Upper lobe of left lung (tissue), 6 donors: ENCODE data around the gene NPAS1. TPM values are rescaled to one million over a fixed set of nuclear protein-coding genes. Genes with fewer than 3 reads are reported as not detected.

ENCODE experiments used
- ATAC-seq, 2 donors: fragments of 200-7000 bp; cut with Tn5 transposase; one replicate each; pipeline ENCODE4 v1.9.1; 2022; ENCODE audit warnings: mild to moderate bottlenecking in 2 of 2, moderate library complexity in 2 of 2; ENCODE audit not compliant: low FRiP score in 2 of 2
- DNase-seq, 2 donors: peaks; one replicate each; pipeline ENCODE4 v3.0.0-alpha.2; 2019 to 2020
- H3K27ac ChIP-seq, 4 donors: fragments of 200-600 bp; sonication (generic); one replicate each; pipeline ENCODE4 v1.5.1; 2016 to 2019
- H3K27me3 ChIP-seq, 4 donors: fragments of 200-600 bp; sonication (generic); one replicate each; pipeline ENCODE4 v1.5.1; 2017 to 2019
- H3K36me3 ChIP-seq, 4 donors: fragments of 200-600 bp; sonication (generic); one replicate each; pipeline ENCODE4 v1.5.1; 2016 to 2019
- H3K4me1 ChIP-seq, 4 donors: fragments of 200-600 bp; sonication (generic); one replicate each; pipeline ENCODE4 v1.5.1; 2018 to 2019
- H3K4me3 ChIP-seq, 4 donors: fragments of 200-600 bp; sonication (generic); one replicate each; pipeline ENCODE4 v1.5.1; 2017 to 2019; ENCODE audit warnings: mild to moderate bottlenecking in 2 of 4, moderate library complexity in 1 of 4
- H3K9me3 ChIP-seq, 4 donors: fragments of 200-600 bp; sonication (generic); one replicate each; pipeline ENCODE4 v1.5.1; 2018 to 2019
- EP300 ChIP-seq, 4 donors: sonication (generic); formaldehyde crosslinking; IDR thresholded peaks; one replicate each; pipeline ENCODE4 v1.5.1; 2017; ENCODE audit warnings: antibody characterized with exemption in 4 of 4, control low read depth in 2 of 4
- POLR2A ChIP-seq, 4 donors: fragments of 450-650 bp; IDR thresholded peaks; one replicate each; pipeline ENCODE4 v1.5.1; 2016 to 2017; ENCODE audit warnings: antibody characterized with exemption in 4 of 4, mild to moderate bottlenecking in 2 of 4
- POLR2AphosphoS5 ChIP-seq, 2 donors: sonication (generic); formaldehyde crosslinking; IDR thresholded peaks; one replicate each; pipeline ENCODE4 v1.5.1; 2017; ENCODE audit warnings: antibody characterized with exemption in 2 of 2
- WGBS, 2 donors: methylation state at CpG; one replicate each; pipeline ENCODE4 v1.1.5; 2017 to 2018; 5-methylcytosine and 5-hydroxymethylcytosine counted together
- total RNA-seq, 6 donors: library from RNA; depleted of rRNA in 4 of 6; stranded (reverse); fragments of >200 nt in 4 of 6; gene quantifications; one replicate each; pipeline versions ENCODE4 v1.1.0 to v1.2.1, GENCODE V29; 2016 to 2021
- TF ChIP-seq, protein P1 (sequence below), 6 experiments: fragments of 450-650 bp in 4 of 6; fragments of 200-600 bp in 2 of 6; sonication (generic) in 2 of 6; IDR thresholded peaks; one replicate each; pipeline ENCODE4 v1.5.1; 2016 to 2019; ENCODE audit warnings: antibody characterized with exemption in 6 of 6
- donor health status: DM: no; HTN: no; CAD: no; lungs with moderate emphysema.
- donor health status: DM: no; HTN: yes; CAD: no; lungs with severe emphysema.

The NPAS1 gene
- total RNA-seq, 6 donors from 2014 or later: 0.30 to 13.6 (median 1.1) TPM; not detected in 1

- Histone ChIP-seq H3K36me3 (peaks cover 0 to 63% (median 27%) of the 10 kb centered on the region in 4 donors), H3K4me3 (no peak overlapping the region), H3K4me1 (peaks cover 16 to 27% (median 19%) of the 10 kb centered on the region in 4 donors), H3K27me3 (no peaks in the 10 kb centered on the region), H3K27ac (peak overlapping the region in 3 of 4 donors; percentile 36 to 73 (median 66)), H3K9me3 (no peaks in the 10 kb centered on the region)
- WGBS, 2 donors: 11 to 17% methylated on average over 16 to 19 of the region's 19 CpGs
- TF ChIP-seq, protein P1, sequence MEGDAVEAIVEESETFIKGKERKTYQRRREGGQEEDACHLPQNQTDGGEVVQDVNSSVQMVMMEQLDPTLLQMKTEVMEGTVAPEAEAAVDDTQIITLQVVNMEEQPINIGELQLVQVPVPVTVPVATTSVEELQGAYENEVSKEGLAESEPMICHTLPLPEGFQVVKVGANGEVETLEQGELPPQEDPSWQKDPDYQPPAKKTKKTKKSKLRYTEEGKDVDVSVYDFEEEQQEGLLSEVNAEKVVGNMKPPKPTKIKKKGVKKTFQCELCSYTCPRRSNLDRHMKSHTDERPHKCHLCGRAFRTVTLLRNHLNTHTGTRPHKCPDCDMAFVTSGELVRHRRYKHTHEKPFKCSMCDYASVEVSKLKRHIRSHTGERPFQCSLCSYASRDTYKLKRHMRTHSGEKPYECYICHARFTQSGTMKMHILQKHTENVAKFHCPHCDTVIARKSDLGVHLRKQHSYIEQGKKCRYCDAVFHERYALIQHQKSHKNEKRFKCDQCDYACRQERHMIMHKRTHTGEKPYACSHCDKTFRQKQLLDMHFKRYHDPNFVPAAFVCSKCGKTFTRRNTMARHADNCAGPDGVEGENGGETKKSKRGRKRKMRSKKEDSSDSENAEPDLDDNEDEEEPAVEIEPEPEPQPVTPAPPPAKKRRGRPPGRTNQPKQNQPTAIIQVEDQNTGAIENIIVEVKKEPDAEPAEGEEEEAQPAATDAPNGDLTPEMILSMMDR (IDR thresholded peaks at IDR 0.05): peak; percentile 61 to 89 (median 80)
- TF ChIP-seq POLR2A (IDR thresholded peaks at IDR 0.05) (no peak), EP300 (IDR thresholded peaks at IDR 0.05) (no peak), POLR2AphosphoS5 (IDR thresholded peaks at IDR 0.05) (peak; percentile 35 to 52)
- DNase-seq (peak in 1 of 2 donors; percentile 79), ATAC-seq (peak; percentile 68 to 87)
Measured at GRCh38 chr19:46990991-46991676, 28.5 kb upstream of the NPAS1 start.

GRCh38 chr19:46992699-46993535, 26.7 kb upstream of the NPAS1 start:
- 84 to 92% methylated on average over 14 to 24 of the region's 25 CpGs for WGBS, 2 donors
- no peak for ATAC-seq
- TF ChIP-seq, protein P1 (IDR thresholded peaks at IDR 0.05): no peak
- TF ChIP-seq POLR2A (IDR thresholded peaks at IDR 0.05) (no peak), EP300 (IDR thresholded peaks at IDR 0.05) (no peak), POLR2AphosphoS5 (IDR thresholded peaks at IDR 0.05) (peak; percentile 12 to 30)

DNA sequence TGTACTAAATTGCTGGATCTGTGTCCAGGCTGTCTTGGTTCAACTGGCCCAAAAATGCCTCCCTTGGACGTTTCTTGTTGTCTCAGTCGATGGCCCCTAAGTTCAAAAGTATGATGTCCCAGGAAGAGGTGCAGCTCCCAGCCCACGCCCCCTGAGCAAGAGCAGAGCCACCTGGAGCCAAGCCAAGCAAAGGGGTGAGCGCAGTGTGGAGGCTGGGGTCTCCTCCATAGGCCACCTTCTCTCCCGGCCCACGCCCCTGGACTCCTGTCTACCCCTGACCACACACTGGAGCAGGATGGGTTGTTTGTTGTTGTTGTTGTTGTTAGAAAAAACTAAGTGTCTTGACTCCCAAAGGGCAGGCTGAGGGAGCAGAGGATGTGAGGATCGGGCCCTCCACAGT, 26.0 kb upstream of the NPAS1 start:
- WGBS, 2 donors: 94 to 100% methylated on average over 2 to 7 of the region's 7 CpGs
- Histone ChIP-seq H3K4me3 (no peak overlapping the region), H3K27ac (no peak overlapping the region), H3K36me3 (peaks cover 0 to 71% (median 39%) of the 10 kb centered on the region in 4 donors), H3K27me3 (no peaks in the 10 kb centered on the region), H3K4me1 (peaks cover 16 to 27% (median 19%) of the 10 kb centered on the region in 4 donors), H3K9me3 (no peaks in the 10 kb centered on the region)
- no peak for DNase-seq
- ATAC-seq: no peak
- TF ChIP-seq POLR2AphosphoS5 (IDR thresholded peaks at IDR 0.05): no peak
- TF ChIP-seq POLR2A (IDR thresholded peaks at IDR 0.05): no peak
- TF ChIP-seq, protein P1 (IDR thresholded peaks at IDR 0.05): no peak
- no peak for TF ChIP-seq EP300 (IDR thresholded peaks at IDR 0.05)

More at GRCh38 chr19:46992699-46993535, 26.7 kb upstream of the NPAS1 start:
- Histone ChIP-seq H3K27me3 (no peaks in the 10 kb centered on the region), H3K4me3 (no peak overlapping the region), H3K9me3 (no peaks in the 10 kb centered on the region), H3K4me1 (peaks cover 16 to 27% (median 19%) of the 10 kb centered on the region in 4 donors), H3K27ac (peak overlapping the region in 1 of 4 donors; percentile 2), H3K36me3 (peaks cover 0 to 71% (median 38%) of the 10 kb centered on the region in 4 donors)
- DNase-seq: no peak

DNA sequence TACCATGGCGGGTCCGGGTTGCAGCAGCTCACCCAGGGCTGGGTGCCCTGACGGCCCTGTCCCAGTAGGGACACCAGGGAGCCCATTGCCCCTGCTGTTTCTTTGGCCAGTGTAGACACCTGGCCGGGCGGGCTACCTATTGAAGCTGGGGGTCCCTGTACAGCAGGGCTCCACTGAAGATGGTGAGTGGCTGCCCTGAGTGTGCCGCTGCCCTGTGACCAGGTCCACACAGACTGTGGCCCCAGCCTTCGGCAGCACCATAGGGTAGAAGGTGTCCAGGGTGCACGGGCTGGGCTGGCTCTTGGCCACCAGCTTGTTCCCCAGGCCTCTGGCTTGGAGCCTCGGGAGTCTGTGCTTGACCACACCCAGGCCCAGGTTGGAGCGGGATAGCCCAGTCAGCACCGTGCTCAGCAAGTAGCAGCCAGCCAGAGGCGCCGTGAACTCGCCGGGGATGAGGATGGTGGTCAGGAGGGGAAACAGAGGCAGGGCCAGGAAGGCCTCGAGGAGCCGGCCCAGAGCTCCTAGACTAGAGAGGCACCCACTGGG, 25.4 kb upstream of the NPAS1 start:
- peaks cover 0 to 72% (median 44%) of the 10 kb centered on the region in 4 donors for H3K36me3 ChIP-seq

GRCh38 chr19:46995492-46995891, 24.1 kb upstream of the NPAS1 start:
- DNase-seq (no peak), ATAC-seq (no peak)
- no peak overlapping the region for H3K4me3 ChIP-seq
- H3K36me3 ChIP-seq: peaks cover 12 to 74% (median 51%) of the 10 kb centered on the region in 4 donors
- TF ChIP-seq, protein P1 (IDR thresholded peaks at IDR 0.05): no peak
- TF ChIP-seq POLR2A (IDR thresholded peaks at IDR 0.05) (no peak), EP300 (IDR thresholded peaks at IDR 0.05) (no peak), POLR2AphosphoS5 (IDR thresholded peaks at IDR 0.05) (no peak)
- H3K4me1 ChIP-seq: peaks cover 12 to 20% (median 15%) of the 10 kb centered on the region in 4 donors
- no peaks in the 10 kb centered on the region for H3K9me3 ChIP-seq
- H3K27ac ChIP-seq: no peak overlapping the region
- 88 to 94% methylated on average over 3 to 7 of the region's 7 CpGs for WGBS, 2 donors
- no peaks in the 10 kb centered on the region for H3K27me3 ChIP-seq

More for the DNA sequence above, 25.4 kb upstream of the NPAS1 start:
- Histone ChIP-seq H3K27ac (no peak overlapping the region), H3K4me3 (no peak overlapping the region), H3K27me3 (no peaks in the 10 kb centered on the region), H3K4me1 (peaks cover 16 to 27% (median 19%) of the 10 kb centered on the region in 4 donors), H3K9me3 (no peaks in the 10 kb centered on the region)
- WGBS, 2 donors: 90 to 94% methylated on average over 10 to 14 of the region's 17 CpGs
- DNase-seq: no peak
- no peak for TF ChIP-seq POLR2A (IDR thresholded peaks at IDR 0.05)
- no peak for ATAC-seq
